DOHH2 (cell line): ENCODE measurements around the gene CEP85L.

ENCODE experiments used
- CTCF ChIP-seq: fragments of 200-600 bp; sonication (generic); IDR thresholded peaks from one replicate; pipeline ENCODE4 v1.5.1; 2014; ENCODE audit warnings: antibody characterized with exemption, mild to moderate bottlenecking, low read depth, low read length; ENCODE audit not compliant: poor library complexity, severe bottlenecking
- EZH2phosphoT487 ChIP-seq: fragments of 200-600 bp; sonication (generic); IDR thresholded peaks from 2 replicates; pipeline ENCODE4 v1.6.1; 2017; ENCODE audit warnings: borderline replicate concordance, mild to moderate bottlenecking, antibody characterized with exemption, low read length, moderate library complexity, mixed read lengths

GRCh38 chr6:118579786-118580185 is 71.6 kb downstream of the CEP85L start:
- TF ChIP-seq CTCF: no peak
- TF ChIP-seq EZH2phosphoT487: no peak
